GM12875 (cell line): ENCODE results near the gene RUNX2.

ENCODE experiments used
- H3K4me3 ChIP-seq: one replicate; pipeline ENCODE4 v1.5.1; 2011; ENCODE audit warnings: low read depth, low read length, control low read depth
- CTCF ChIP-seq: IDR thresholded peaks from 2 replicates; pipeline ENCODE4 v1.5.1; 2011; ENCODE audit warnings: low read depth, mild to moderate bottlenecking, control low read depth, inconsistent platforms, low read length, moderate library complexity, borderline replicate concordance; ENCODE audit not compliant: insufficient read depth

The RUNX2 gene

GRCh38 chr6:45415315-45415714 is 87.2 kb downstream of the RUNX2 start:
- no peak for TF ChIP-seq CTCF
- no peak overlapping the region for H3K4me3 ChIP-seq

DNA sequence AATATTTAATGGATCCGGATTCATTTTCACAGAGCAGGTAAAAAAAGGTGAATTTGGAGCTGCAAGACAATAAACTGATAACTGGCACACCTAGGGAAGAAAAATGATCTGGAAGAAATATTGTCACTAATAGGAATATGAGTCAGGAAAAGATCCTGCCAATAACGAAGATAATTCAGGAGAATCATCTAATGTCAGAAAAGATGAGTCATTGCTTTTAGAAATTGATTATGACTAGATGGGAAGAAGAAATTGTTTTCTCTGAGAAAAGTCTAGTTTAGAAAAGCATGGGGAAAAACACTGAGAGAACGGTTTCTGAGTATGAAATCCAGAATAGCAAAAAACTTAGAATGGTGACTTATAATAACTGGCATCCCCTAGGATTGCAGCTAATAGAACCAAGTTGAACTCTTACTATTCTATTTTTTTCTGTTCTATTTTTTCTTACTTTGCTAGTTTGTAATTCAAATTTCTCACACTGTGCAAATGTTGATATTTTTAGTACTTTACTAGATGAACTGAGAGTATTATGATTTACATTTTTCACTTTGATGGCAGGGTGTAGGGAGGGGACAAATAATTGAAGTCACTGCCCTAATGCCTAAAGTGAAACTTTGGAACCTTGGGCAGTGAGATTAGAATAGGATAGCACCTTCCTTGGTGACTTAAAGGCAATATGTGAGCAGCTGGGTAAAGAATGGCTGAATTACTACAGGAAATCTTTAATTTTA is 87.8 kb downstream of the RUNX2 start:
- no peak for TF ChIP-seq CTCF

GRCh38 chr6:45416700-45417099 is 88.6 kb downstream of the RUNX2 start:
- no peak overlapping the region for H3K4me3 ChIP-seq
- TF ChIP-seq CTCF = no peak

More for the DNA sequence above, 87.8 kb downstream of the RUNX2 start:
- no peak overlapping the region for H3K4me3 ChIP-seq

DNA sequence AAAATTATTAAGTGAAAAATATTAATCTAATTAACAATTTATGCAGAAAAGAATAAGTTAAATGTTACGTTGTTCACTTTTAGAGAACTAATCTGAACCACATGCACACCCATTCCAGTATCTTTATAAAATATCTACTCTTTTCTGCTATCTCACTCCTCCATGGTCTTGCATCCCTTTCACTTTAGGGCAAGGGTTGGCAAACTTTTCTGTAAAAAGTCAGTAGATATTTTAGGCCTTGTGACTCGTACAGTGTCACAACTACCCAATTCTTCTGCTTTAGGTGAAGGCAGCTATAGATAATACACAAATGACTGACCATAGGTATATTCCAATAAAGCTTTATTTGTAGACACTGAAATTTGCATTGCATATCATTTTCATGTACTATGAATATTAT is 89.3 kb downstream of the RUNX2 start:
- no peak overlapping the region for H3K4me3 ChIP-seq
- TF ChIP-seq CTCF = no peak

DNA sequence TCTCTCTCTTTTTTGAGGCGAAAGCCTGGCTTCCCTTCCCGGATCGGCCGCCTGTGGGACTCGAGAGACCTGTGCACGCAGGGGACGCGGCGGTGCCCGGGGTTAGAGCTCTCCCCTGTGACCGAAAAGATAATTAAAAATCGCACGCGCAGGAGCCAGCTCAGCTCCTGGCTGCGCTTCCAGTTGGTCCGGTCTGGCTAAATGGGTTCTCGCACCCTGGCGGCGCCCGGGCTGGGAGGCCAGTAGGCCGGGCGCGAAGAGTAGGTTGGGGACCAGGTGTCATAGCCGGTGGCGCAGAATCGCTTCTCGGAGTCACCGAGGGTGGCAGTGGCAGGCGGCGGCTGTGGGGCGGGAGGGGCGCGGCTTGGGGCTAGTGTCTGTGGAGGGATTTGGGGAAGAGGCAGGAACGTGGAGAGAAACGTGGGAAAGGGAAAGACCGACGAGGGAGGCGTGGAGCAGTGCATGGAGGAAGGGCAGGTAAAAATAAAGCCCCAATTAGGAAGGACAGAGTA is 91.5 kb downstream of the RUNX2 start:
- no peak overlapping the region for H3K4me3 ChIP-seq
- 0 out of 2 replicates have a peak, but pooled peaks have one; percentile 20 for TF ChIP-seq CTCF

DNA sequence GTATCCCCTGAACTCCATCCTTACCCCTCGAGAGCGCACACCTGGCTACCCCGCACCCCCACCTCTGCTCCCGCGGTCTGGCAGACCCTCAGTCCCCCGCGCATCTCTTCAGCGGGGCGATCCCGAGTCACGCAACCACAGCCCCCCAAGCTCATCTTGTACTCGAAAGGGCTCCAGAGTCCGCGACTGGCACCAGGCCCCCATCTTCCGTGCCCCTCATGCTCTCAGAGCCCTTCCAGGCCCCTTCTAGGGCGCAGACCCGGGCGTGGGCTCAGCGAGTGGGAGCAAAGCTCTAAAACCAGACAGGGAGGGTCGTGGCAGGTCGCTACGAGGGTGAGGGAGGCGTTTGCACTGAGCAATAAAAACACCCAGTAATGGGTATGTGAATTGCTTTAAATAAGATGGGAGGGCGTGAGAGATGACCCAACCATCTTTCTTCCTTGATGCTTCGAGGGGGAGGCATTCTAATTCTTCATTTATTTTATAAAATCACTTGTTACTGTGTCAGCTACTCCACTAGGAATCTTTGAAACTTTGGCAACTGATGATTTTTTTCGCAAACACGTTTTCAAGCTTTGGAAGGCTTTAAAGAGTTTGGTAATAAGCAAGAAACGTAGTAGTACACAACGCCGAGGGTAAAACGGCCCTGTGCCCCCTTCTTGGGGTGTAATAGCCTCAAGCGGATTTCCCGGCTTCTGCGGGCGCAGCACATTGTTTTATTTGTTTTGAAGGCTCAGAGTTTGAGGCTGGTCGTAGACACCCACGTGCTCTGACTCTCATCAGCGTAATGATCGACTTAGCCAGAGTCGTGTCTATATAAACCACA is 92.2 kb downstream of the RUNX2 start:
- no peak for TF ChIP-seq CTCF
- no peak overlapping the region for H3K4me3 ChIP-seq
